OCI-M2 (cell line): Measurements from ENCODE around the gene OSBPL10.

ENCODE experiments used
- DNase-seq: peaks from one replicate; lab custom pipeline; 2025; ENCODE audit not compliant: unreplicated experiment; lab: John Stamatoyannopoulos, UW

Gene OSBPL10

GRCh38 chr3:31959951-31960792 lies 20.9 kb downstream of the OSBPL10 start:
- no peak for DNase-seq

- DNase-seq: no peak
Observed at GRCh38 chr3:31959251-31959650, 21.8 kb downstream of the OSBPL10 start.

- no peak for DNase-seq
Observed at GRCh38 chr3:31958701-31959152, 22.3 kb downstream of the OSBPL10 start.

GRCh38 chr3:31957106-31957505 lies 24.0 kb downstream of the OSBPL10 start:
- DNase-seq: no peak

- no peak for DNase-seq
Observed at GRCh38 chr3:31955581-31955980, 25.5 kb downstream of the OSBPL10 start.

GRCh38 chr3:31953636-31954035 lies 27.4 kb downstream of the OSBPL10 start:
- no peak for DNase-seq

GRCh38 chr3:31953091-31953490 lies 28.0 kb downstream of the OSBPL10 start:
- no peak for DNase-seq

GRCh38 chr3:31952205-31952604 lies 28.9 kb downstream of the OSBPL10 start:
- DNase-seq: no peak

- no peak for DNase-seq
Observed at GRCh38 chr3:31948280-31948679, 32.8 kb downstream of the OSBPL10 start.

- DNase-seq: no peak
Observed at GRCh38 chr3:31947671-31948091, 33.4 kb downstream of the OSBPL10 start.

- no peak for DNase-seq
Observed at GRCh38 chr3:31947162-31947561, 33.9 kb downstream of the OSBPL10 start.

GRCh38 chr3:31946484-31947081 lies 34.5 kb downstream of the OSBPL10 start:
- no peak for DNase-seq

GRCh38 chr3:31945738-31946052 lies 35.4 kb downstream of the OSBPL10 start:
- DNase-seq: no peak

- no peak for DNase-seq
Observed at GRCh38 chr3:31943041-31943440, 38.0 kb downstream of the OSBPL10 start.

GRCh38 chr3:31942446-31942845 lies 38.6 kb downstream of the OSBPL10 start:
- no peak for DNase-seq

- no peak for DNase-seq
Observed at GRCh38 chr3:31937225-31937624, 43.8 kb downstream of the OSBPL10 start.

- DNase-seq: no peak
Observed at GRCh38 chr3:31936420-31937060, 44.5 kb downstream of the OSBPL10 start.

- no peak for DNase-seq
Observed at GRCh38 chr3:31934866-31935265, 46.2 kb downstream of the OSBPL10 start.

- DNase-seq: no peak
Observed at GRCh38 chr3:31934018-31934417, 47.0 kb downstream of the OSBPL10 start.

GRCh38 chr3:31932990-31933389 lies 48.1 kb downstream of the OSBPL10 start:
- no peak for DNase-seq

- DNase-seq: no peak
Observed at GRCh38 chr3:31929826-31930502, 51.1 kb downstream of the OSBPL10 start.

- no peak for DNase-seq
Observed at GRCh38 chr3:31927811-31928210, 53.3 kb downstream of the OSBPL10 start.
